Mesodermal cell (in vitro differentiated cells): Measurements from ENCODE around the gene STK32A. TPM values are rescaled to one million over a fixed set of nuclear protein-coding genes. Genes with fewer than 3 reads are reported as not detected.

Experiments used
- H3K27ac ChIP-seq: 2 replicates; pipeline ENCODE4 v1.7.0; 2013; ENCODE audit warnings: mild to moderate bottlenecking, low read depth, low read length, moderate library complexity; ENCODE audit not compliant: severe bottlenecking
- H3K36me3 ChIP-seq: 2 replicates; pipeline ENCODE4 v1.7.1; 2013; ENCODE audit warnings: mild to moderate bottlenecking, low read length, moderate library complexity; ENCODE audit not compliant: control insufficient read depth, insufficient read depth
- H3K4me1 ChIP-seq: one replicate; pipeline ENCODE4 v1.7.1; 2013; ENCODE audit warnings: mild to moderate bottlenecking, low read length; ENCODE audit not compliant: insufficient read depth, control insufficient read depth, poor library complexity, severe bottlenecking
- H3K4me3 ChIP-seq: 2 replicates; pipeline ENCODE4 v1.7.0; 2013; ENCODE audit warnings: low read length, control low read depth, mild to moderate bottlenecking; ENCODE audit not compliant: insufficient read depth, poor library complexity, severe bottlenecking; ENCODE audit errors: extremely low read depth
- H3K9me3 ChIP-seq: 2 replicates; pipeline ENCODE4 v1.7.1; 2013; ENCODE audit warnings: mild to moderate bottlenecking, low read length, moderate library complexity; ENCODE audit not compliant: control insufficient read depth
- WGBS, 2 experiments: methylation state at CpG; one replicate each; pipeline ENCODE4 v1.1.5; 2013; ENCODE audit warnings: missing lambda C conversion rate in 2 of 2; ENCODE audit not compliant: insufficient coverage in 2 of 2; 5-methylcytosine and 5-hydroxymethylcytosine counted together
- polyA plus RNA-seq, 2 experiments: library from polyadenylated mRNA; stranded (reverse); fragments of 50-300 nt; gene quantifications; one replicate each; pipeline ENCODE4 v1.2.3, GENCODE V29; 2013

The STK32A gene
- 0.22 TPM for polyA plus RNA-seq (2013, experiment 1 of 2)
- polyA plus RNA-seq (2013, experiment 2 of 2) = 2.0 TPM

DNA sequence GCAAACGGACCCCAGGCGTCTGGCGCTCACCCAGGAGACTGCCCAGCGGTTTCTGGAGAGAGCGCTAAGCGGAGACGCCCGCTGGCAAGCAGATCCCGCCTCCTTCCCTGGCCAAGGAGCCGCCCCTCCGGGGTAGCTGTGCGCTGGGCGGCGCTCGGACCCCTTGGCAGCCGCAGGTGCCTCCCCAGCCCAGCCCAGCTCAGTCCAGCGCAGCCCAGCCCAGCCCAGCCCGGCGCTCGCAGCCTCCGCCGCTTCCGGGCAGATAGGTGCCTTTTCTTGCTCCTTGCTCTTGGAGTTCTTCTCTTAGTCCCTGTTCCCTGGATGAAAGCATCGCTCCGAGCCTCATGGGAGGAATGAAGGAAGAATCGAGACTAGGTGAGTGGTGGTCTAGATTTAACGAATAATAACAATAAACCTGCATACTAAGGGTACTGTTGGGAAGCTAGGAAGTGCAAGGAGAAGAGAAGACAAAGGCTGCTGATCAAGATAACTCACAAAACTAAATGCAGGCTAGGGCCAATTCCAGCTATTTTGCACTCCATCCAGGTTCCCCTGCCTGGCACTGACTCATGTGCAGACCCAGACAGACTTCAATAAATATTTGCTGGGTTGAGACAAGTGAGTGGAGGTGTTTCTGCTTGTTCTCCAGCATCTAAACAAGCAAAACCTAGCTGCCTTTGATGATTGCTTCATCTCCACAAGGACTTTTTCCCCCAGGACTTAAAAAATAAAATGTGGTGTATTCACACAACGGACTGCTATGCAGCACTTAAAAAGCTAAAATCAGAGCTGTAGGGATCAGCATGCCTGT lies at the start of gene STK32A:
STK32A (plus strand) TSS at position 202 of the 811 bp plus-strand sequence. CDS start 4,609 bp downstream, outside the sequence.
- H3K27ac ChIP-seq = no peak within 1 kb of the TSS
- 1% methylated on average over 19 to 22 of the region's 28 CpGs for WGBS, 2 experiments
- H3K4me3 ChIP-seq = peak within 1 kb of the TSS; percentile 42
- H3K4me1 ChIP-seq = peaks cover 7% of the 10 kb centered on the region
- H3K9me3 ChIP-seq = no peaks in the 10 kb centered on the region
- H3K36me3 ChIP-seq = no peaks in the 10 kb centered on the region

DNA sequence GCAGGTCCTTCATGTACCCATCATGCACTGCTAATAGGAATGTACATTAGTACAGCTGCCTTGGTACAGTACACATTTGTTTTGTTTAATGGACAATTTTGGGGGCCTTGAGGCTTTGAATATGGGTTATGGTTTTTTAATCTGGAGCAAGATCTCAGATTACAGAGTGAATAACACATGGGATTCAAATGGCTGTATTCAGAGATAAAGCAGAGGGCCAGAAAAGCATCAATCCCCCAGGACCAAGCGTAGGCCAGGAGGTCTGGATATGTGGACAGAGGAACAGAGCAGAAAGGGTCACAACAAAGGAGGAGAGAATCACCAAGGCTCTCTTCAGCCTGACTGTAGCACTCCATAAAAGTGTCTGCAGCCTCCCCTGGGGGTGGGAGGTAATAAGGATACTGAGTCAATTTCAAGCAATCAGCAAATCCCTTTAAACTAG lies 47.7 kb upstream of the STK32A start:
- Histone ChIP-seq H3K9me3 (no peaks in the 10 kb centered on the region), H3K4me3 (no peak overlapping the region), H3K27ac (no peak overlapping the region), H3K4me1 (no peaks in the 10 kb centered on the region), H3K36me3 (no peaks in the 10 kb centered on the region)
- 89 to 100% methylated on average over 1 of the region's 1 CpG for WGBS, 2 experiments

DNA sequence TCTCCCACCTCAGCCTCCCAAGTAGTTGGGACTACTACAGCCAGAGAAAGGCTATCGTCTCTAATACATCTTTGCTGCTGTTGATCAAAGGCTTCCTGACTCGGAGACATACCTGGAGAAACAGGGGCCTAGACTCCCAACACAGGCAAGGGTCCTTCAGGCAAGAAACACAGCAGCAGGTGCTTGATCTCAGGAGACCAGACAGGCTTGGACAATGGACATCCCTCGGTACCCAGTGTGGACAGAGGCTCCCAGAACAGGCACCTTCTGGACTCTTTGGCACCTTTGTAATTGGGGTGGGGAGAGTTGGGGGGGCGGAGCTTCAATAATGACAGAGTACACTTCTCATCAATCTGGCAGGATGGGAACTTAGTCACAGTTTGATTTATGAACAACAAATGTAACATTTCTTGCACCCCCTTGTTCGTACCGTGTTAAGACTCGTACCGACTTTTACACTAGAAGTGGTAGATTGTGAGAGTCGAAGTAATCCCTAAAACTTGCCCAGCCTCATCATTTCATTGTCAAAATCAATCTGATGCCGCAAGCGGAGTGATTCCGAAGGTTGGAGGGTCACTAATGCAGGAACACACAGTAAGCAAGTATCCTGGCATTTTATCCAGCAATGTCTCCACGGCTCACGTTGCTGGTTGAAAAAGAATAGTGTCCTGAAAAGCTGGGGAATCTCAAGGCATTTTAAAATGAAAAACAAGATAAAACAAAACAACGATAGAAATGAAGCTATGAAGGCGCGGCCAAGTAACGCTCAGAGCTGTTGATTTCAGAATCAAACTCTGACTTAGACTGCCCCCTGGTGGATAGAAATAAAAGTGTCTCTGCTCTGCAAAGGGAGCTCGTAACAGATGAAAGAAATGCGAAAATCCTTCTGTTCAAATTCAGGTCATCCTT lies 46.4 kb upstream of the STK32A start:
- no peaks in the 10 kb centered on the region for H3K9me3 ChIP-seq
- no peak overlapping the region for H3K4me3 ChIP-seq
- no peaks in the 10 kb centered on the region for H3K4me1 ChIP-seq
- no peak overlapping the region for H3K27ac ChIP-seq
- H3K36me3 ChIP-seq = no peaks in the 10 kb centered on the region
- 47 to 53% methylated on average over 9 to 12 of the region's 20 CpGs for WGBS, 2 experiments

DNA sequence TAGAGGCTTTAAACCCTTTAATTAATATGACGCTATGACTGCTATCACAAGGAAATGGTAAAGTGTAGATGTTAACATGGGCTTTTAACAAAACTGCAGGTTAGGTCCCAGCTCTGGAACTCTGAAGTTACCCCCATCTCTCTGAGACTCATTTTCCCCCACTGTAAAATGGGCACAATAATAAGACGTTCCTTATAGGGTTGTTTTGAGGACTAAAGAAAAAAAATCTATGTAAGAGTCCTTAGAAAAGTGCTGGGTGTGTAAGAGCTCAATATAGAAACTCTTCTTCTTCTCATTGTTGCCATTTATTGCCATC lies 45.8 kb upstream of the STK32A start:
- no peaks in the 10 kb centered on the region for H3K9me3 ChIP-seq
- no peak overlapping the region for H3K4me3 ChIP-seq
- no peak overlapping the region for H3K27ac ChIP-seq
- no peaks in the 10 kb centered on the region for H3K36me3 ChIP-seq
- WGBS, 2 experiments = no CpG with 5 or more reads among the region's 2 CpGs
- H3K4me1 ChIP-seq = no peaks in the 10 kb centered on the region

DNA sequence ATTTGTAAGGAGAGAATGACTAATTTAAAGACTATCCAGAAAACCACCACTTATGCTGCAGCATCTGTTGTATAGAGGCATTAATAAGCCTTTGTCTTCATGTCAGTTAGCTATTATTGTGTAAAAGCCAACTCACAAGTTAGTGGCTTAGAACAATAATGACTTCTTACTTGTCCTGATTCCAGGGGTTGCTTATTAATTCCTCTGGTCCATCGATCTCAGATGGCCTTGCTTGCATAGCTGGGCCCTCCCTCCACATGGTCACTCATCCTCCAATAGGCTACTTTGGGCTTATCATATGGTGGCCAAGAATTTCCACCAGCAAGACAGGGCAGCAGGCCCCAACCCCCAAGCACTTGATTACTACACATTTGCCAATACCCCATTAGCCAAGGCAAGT lies 44.5 kb upstream of the STK32A start:
- Histone ChIP-seq H3K9me3 (no peaks in the 10 kb centered on the region), H3K4me3 (no peak overlapping the region), H3K4me1 (no peaks in the 10 kb centered on the region), H3K27ac (no peak overlapping the region), H3K36me3 (no peaks in the 10 kb centered on the region)
- WGBS, 2 experiments = 63 to 89% methylated on average over 1 of the region's 1 CpG

DNA sequence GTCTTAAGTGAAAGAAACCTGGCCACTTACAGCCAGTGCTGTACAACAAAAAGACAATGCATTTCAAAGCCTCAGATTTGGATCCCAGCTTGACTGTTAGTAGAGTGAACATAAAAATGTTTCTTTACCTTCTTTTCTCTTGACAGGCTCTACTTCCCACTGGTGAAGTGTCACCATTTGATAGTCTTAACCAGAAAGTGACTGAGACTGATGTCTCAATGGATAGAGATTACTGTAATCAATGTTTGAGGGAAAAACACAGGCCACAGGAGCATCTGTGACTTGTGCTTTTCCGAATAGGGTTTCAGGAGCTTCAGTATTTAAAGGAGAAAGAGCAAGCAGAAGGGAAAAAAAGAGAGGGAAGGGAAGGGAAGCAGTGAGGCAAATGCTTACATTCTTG lies 41.7 kb upstream of the STK32A start:
- Histone ChIP-seq H3K4me1 (no peaks in the 10 kb centered on the region), H3K4me3 (no peak overlapping the region), H3K9me3 (no peaks in the 10 kb centered on the region), H3K27ac (no peak overlapping the region), H3K36me3 (no peaks in the 10 kb centered on the region)
- WGBS, 2 experiments = 25 to 68% methylated on average over 1 of the region's 1 CpG

DNA sequence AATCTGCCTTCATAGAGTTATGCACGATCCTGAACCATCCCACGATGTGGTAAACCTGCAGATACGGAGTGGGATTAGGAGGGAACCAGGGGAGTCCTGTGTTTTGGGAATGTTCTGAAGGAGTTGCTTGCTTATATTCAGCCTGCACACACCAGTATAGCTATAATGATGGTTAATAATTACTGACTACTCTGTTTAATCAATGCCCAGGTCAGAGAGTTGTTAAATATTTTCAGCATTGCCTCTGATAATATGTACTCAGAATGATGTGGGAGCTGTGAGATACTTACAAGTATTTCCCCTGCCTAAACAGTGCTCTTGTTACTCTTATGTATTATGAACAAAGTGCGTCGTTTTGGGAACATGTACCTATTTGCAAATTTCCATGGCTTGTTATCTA lies 34.8 kb upstream of the STK32A start:
- Histone ChIP-seq H3K9me3 (no peaks in the 10 kb centered on the region), H3K4me1 (no peaks in the 10 kb centered on the region), H3K4me3 (no peak overlapping the region), H3K36me3 (no peaks in the 10 kb centered on the region), H3K27ac (no peak overlapping the region)
- 100% methylated on average over 2 of the region's 5 CpGs; no CpG with 5 or more reads in 1 of the 2 experiments for WGBS, 2 experiments

DNA sequence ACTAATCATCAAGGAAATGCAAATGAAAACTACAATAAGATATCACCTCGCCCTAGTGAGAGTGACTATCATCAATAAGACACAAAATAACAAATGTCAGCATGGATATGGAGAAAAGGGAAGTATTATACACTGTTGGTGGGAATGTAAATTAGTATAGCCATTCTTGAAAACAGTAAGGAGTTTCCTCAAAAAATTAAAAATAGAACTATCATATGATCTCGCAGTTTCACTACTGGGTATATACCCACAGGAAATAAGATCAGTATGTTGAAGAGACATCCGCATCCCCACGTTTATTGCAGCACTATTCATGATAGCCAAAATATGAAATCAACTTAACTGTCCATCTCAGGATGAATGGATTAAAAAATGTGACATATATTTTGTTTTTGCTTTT lies 31.6 kb upstream of the STK32A start:
- Histone ChIP-seq H3K4me3 (no peak overlapping the region), H3K4me1 (no peaks in the 10 kb centered on the region), H3K27ac (no peak overlapping the region), H3K36me3 (no peaks in the 10 kb centered on the region), H3K9me3 (no peaks in the 10 kb centered on the region)
- WGBS, 2 experiments = no CpG with 5 or more reads among the region's 4 CpGs

DNA sequence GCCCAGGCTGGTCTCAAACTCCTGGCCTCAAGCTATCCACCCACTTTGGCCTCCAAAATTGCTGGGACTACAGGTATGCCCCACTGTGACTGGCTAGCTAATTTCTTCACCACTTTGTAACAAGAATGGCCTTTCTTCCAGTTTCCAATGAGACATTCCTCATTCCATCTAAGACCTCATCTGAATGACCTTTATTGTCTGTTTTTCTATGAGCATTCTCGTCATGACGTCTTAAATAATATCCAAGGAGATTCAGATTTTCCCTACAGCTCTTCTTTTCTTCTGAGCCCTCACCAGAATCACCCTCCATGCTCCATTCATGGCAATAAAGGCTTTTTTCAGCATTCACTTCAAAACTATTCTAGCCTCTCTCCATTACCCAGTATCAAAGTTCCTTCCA lies 30.2 kb upstream of the STK32A start:
- no peaks in the 10 kb centered on the region for H3K36me3 ChIP-seq
- H3K27ac ChIP-seq = no peak overlapping the region
- no peaks in the 10 kb centered on the region for H3K4me1 ChIP-seq
- WGBS, 2 experiments = 76 to 96% methylated on average over 2 of the region's 2 CpGs
- H3K9me3 ChIP-seq = no peaks in the 10 kb centered on the region
- no peak overlapping the region for H3K4me3 ChIP-seq

DNA sequence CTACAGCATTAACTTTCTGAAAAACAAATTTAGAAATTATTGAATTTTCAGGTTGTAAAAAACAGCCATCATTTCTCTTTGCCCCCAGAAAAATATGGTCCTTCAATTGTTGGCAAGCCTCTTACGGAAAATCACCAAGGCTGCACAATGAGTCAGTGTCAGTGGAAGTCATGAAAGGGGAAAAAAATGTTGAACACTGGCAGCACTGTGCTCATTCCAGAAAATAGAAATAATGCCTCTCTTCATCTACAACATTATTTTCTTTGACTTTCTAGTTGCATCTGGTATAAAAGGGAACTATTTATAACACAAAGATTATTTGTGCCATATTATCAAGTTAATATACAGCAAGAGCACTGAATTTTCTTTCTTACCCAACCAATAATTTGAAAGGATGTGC lies 26.7 kb upstream of the STK32A start:
- Histone ChIP-seq H3K36me3 (no peaks in the 10 kb centered on the region), H3K27ac (no peak overlapping the region), H3K4me1 (no peaks in the 10 kb centered on the region), H3K4me3 (no peak overlapping the region), H3K9me3 (no peaks in the 10 kb centered on the region)
- WGBS, 2 experiments = 80% methylated on average over 1 of the region's 1 CpG; no CpG with 5 or more reads in 1 of the 2 experiments
